ENCODE data around the gene SLC35D2.

The SLC35D2 gene

DNA sequence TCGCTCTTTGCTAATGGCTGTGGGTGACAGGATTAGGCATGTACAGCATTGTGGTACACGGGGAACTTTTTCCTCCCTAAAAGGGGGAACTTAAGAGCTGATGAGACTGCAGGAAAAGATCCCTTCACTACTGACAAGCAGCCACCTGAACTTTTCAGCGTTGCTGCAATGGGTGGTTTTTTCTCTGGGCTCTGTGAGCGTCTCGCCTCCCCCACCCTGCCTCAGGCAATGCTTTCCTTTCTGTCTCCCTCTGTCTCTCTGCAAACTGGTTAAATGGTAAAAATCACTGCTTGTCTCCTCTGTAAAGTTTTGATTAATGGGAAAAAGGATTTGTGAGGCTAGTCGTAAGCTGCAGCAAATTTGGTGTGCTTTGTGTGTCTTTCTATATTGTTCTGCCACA, 101.9 kb downstream of the SLC35D2 start:
- no peak for DNase-seq (ENCODE audit: low read depth)
- H3K4me3 ChIP-seq (ENCODE audit: low read depth, low read length): no peak overlapping the region
- TF ChIP-seq, protein P1, sequence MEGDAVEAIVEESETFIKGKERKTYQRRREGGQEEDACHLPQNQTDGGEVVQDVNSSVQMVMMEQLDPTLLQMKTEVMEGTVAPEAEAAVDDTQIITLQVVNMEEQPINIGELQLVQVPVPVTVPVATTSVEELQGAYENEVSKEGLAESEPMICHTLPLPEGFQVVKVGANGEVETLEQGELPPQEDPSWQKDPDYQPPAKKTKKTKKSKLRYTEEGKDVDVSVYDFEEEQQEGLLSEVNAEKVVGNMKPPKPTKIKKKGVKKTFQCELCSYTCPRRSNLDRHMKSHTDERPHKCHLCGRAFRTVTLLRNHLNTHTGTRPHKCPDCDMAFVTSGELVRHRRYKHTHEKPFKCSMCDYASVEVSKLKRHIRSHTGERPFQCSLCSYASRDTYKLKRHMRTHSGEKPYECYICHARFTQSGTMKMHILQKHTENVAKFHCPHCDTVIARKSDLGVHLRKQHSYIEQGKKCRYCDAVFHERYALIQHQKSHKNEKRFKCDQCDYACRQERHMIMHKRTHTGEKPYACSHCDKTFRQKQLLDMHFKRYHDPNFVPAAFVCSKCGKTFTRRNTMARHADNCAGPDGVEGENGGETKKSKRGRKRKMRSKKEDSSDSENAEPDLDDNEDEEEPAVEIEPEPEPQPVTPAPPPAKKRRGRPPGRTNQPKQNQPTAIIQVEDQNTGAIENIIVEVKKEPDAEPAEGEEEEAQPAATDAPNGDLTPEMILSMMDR (IDR thresholded peaks at IDR 0.05; ENCODE audit: insufficient read depth, low read depth, low read length, missing control alignments): no peak

DNA sequence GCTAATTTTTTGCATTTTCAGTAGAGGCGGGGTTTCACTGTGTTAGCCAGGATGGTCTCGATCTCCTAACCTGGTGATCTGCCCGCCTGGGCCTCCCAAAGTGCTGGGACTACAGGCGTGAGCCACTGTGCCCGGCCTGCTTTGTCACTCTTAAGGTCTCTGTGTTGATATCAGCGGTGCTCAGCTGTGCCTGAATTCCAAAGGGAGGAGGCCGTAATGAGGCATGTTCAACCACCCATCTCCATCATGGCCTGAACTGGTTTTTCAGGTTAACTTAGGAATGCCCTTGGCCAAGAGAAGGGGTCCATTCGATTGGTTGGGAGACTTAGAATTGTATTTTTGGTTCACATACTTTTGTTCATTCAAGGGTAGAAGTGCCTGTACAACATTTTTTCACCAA, 103.6 kb downstream of the SLC35D2 start:
- DNase-seq (ENCODE audit: low read depth): no peak
- TF ChIP-seq, protein P1 (IDR thresholded peaks at IDR 0.05; ENCODE audit: insufficient read depth, low read depth, low read length, missing control alignments): no peak
- no peak overlapping the region for H3K4me3 ChIP-seq (ENCODE audit: low read depth, low read length)

DNA sequence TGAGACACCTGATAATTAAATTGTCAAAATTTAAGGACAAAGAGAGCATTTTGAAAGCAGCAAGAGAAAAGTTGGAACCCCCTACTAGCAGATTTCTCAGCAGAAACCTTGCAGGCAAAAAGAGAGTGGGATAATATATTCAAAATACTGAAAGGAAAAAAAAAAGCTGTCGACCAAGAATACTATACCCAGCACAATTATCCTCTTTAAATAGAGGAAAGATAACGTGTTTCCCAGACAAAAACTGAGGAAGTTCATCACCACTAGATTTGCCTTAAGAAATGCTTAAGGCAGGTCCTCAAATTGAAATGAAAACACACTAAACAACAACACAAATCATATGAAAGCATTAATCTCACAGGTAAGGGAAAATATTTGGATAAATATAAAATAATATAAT, 108.6 kb downstream of the SLC35D2 start:
- DNase-seq (ENCODE audit: low read depth): no peak
- TF ChIP-seq, protein P1 (IDR thresholded peaks at IDR 0.05; ENCODE audit: insufficient read depth, low read depth, low read length, missing control alignments): no peak
- no peak overlapping the region for H3K4me3 ChIP-seq (ENCODE audit: low read depth, low read length)

All from GM12865 (cell line).